ENCODE results near the gene BACH1.

The BACH1 gene

DNA sequence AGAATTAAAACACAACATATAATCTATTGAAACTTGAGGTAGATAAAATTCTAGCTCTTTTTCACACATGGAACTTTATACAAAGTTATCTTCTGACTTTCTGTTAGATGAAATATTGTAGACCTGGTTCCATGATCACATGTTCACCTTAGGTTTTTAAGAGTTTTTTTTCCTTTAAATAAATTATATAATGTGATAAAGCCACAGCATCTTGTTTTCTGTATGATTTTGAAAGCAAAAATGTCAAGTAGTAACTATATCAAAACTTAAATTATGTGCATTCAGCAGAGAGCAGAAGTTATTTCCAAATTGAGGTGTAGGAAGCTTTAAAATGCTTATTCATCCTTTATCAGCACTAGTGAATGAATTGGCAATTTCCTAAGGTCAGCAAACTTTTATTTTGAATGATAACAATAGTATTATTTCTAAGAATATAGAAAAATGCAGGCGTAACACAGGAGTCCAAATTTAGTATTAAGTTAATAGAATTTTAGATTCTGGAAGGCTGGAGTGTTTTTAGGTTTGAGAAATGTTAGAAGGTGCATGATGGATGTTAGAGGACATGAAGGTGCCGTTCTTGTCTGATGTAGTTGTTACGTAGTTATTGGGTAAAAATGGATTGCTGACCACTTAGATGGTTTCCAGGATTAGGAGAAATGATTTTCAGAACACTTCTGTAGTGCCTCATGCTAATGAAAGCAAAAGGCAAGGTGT is 17.5 kb downstream of the BACH1 start:
- TF ChIP-seq ZNF274 (IDR thresholded peaks at IDR 0.05; ENCODE audit: low read depth, low read length) = no peak
- no peak overlapping the region for H3K4me3 ChIP-seq (ENCODE audit: low read length)

- no peak for TF ChIP-seq ZNF274 (IDR thresholded peaks at IDR 0.05; ENCODE audit: low read depth, low read length)
- H3K4me3 ChIP-seq (ENCODE audit: low read length) = no peak overlapping the region
Observed at GRCh38 chr21:29316806-29317205, 18.1 kb downstream of the BACH1 start.

- no peak for TF ChIP-seq ZNF274 (IDR thresholded peaks at IDR 0.05; ENCODE audit: low read depth, low read length)
- H3K4me3 ChIP-seq (ENCODE audit: low read length) = no peak overlapping the region
Observed at GRCh38 chr21:29318354-29318753, 19.6 kb downstream of the BACH1 start.

GRCh38 chr21:29320031-29320430 is 21.3 kb downstream of the BACH1 start:
- H3K4me3 ChIP-seq (ENCODE audit: low read length) = no peak overlapping the region
- TF ChIP-seq ZNF274 (IDR thresholded peaks at IDR 0.05; ENCODE audit: low read depth, low read length) = no peak

DNA sequence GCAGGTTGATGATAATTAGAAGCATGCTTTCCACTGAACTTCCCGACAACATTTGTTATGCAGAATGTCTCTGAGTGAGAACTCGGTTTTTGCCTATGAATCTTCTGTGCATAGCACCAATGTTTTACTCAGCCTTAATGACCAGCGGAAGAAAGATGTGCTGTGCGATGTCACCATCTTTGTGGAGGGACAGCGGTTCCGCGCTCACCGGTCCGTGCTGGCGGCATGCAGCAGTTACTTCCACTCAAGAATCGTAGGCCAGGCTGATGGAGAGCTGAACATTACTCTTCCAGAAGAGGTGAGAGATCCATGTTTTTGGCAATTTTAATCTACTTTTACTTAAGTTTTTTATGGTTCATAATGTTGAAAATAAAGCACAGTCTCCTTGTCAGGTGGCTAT is 22.5 kb downstream of the BACH1 start:
- no peak overlapping the region for H3K4me3 ChIP-seq (ENCODE audit: low read length)
- no peak for TF ChIP-seq ZNF274 (IDR thresholded peaks at IDR 0.05; ENCODE audit: low read depth, low read length)

DNA sequence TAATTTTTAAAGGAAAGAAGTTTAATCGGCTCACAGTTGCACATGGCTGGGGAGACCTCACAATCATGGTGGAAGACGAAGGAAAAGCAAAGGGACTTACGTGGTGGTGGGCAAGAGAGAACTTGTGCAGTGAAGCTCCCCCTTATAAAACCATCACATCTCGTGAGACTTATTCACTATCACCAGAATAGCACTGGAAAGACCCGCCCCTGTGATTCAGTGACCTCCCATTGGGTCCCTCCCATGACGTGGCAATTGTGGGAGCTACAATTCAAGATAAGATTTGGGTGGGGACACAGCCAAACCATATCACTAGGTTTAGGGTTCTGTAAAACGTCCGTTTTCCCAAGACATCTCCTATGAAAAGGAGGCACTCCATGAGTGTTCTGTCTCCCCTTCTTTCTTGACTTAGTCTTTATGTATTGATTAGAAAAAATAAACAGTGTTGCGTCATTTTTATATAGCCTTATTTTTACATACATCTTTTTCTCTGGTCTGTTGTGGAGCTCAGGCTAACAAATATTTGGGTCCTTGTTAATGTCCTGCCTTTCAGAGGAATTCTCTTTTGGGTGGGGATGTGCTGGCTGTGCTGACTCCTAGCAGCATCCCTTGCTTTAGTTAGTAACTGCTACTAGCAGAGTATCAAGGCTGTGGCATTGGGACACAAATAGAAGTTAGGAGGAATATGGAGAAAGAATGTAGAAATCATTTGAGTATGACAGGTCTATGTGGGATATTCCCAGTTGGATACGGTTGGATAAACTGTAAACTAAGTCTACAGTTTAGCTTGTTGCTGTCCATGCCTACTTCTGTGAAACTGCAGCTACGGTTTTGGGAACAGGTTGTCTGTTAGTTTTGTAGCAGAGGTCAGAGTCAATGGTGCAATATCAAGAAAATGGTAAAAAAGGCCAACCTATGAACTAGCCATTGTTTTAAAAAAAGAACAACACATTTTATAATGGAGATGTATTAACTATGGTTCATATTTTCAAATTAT is 23.5 kb downstream of the BACH1 start:
- no peak for TF ChIP-seq ZNF274 (IDR thresholded peaks at IDR 0.05; ENCODE audit: low read depth, low read length)
- H3K4me3 ChIP-seq (ENCODE audit: low read length) = no peak overlapping the region

- TF ChIP-seq ZNF274 (IDR thresholded peaks at IDR 0.05; ENCODE audit: low read depth, low read length) = no peak
Observed at GRCh38 chr21:29323189-29323588, 24.5 kb downstream of the BACH1 start.

DNA sequence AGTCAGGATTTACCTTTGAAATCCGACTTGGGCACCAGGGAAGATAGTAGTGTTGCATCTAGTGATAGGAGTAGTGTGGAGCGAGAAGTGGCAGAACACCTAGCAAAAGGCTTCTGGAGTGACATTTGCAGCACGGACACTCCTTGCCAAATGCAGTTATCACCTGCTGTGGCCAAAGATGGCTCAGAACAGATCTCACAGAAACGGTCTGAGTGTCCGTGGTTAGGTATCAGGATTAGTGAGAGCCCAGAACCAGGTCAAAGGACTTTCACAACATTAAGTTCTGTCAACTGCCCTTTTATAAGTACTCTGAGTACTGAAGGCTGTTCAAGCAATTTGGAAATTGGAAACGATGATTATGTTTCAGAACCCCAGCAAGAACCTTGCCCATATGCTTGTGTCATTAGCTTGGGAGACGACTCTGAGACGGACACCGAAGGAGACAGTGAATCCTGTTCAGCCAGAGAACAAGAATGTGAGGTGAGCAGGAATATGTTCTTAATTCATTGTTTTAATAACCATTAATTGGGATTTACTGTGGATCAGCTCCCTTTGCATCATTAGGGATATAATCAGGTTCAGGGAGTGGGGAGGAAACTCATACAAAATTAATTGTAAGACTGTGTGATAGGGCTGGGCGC is 28.3 kb downstream of the BACH1 start:
- H3K4me3 ChIP-seq (ENCODE audit: low read length) = no peak overlapping the region
- no peak for TF ChIP-seq ZNF274 (IDR thresholded peaks at IDR 0.05; ENCODE audit: low read depth, low read length)

More at GRCh38 chr21:29323189-29323588, 24.5 kb downstream of the BACH1 start:
- no peak overlapping the region for H3K4me3 ChIP-seq (ENCODE audit: low read length)

GRCh38 chr21:29329406-29329805 is 30.7 kb downstream of the BACH1 start:
- TF ChIP-seq ZNF274 (IDR thresholded peaks at IDR 0.05; ENCODE audit: low read depth, low read length) = no peak
- H3K4me3 ChIP-seq (ENCODE audit: low read length) = no peak overlapping the region

- no peak for TF ChIP-seq ZNF274 (IDR thresholded peaks at IDR 0.05; ENCODE audit: low read depth, low read length)
- no peak overlapping the region for H3K4me3 ChIP-seq (ENCODE audit: low read length)
Observed at GRCh38 chr21:29330797-29331196, 32.1 kb downstream of the BACH1 start.

GRCh38 chr21:29332461-29333362 is 34.0 kb downstream of the BACH1 start:
- no peak for TF ChIP-seq ZNF274 (IDR thresholded peaks at IDR 0.05; ENCODE audit: low read depth, low read length)
- H3K4me3 ChIP-seq (ENCODE audit: low read length) = no peak overlapping the region

DNA sequence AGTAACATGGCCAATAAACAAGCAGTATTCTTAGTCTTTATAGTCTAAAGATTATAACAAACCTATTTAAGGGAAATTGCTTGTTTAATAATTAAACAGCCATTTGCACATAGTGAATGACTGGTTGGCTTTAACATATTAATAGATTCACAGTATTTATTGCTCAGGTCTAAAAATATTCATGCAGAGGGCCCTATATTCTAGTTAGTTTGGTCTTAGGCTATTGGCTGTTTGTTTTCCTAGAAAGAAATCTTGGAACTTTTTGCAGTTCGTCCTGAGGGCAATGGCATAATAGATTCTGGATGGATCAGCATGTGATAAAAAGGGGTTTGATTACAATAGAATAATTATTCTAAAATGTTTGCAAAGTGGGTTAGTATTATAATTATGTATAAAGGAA is 34.7 kb downstream of the BACH1 start:
- no peak overlapping the region for H3K4me3 ChIP-seq (ENCODE audit: low read length)
- no peak for TF ChIP-seq ZNF274 (IDR thresholded peaks at IDR 0.05; ENCODE audit: low read depth, low read length)

DNA sequence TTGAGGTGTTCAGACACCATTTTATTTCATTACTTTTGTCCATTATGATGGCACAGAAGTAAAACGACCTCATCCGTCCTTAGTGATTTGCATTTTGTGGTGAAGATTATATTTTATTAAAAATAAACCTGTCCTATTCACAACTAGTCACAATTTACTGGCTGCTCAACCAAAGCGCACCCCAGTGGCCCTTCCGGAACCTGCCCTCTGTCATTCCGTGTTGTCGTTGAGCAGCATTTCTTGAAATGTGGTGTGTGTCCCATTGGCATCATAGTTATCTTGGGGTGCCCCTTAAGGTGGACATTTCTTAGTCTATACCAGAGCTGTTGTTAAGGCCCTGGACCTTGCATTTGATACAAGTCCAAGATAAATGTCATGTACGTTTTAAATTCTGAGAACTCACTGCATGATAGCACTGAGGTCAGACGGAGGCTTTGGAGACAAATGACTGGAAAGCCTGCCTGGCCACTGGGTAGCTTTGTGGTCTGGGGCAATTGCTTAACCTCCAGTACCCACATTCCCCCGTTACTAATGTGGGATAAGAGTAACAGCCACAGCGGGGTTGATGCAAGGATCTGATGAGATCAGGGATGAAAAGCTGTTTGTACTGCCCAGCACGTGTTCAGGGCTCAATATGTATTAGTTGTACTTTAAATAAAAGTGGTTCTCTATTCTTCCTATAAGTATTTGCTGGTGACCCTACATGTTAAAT is 36.2 kb downstream of the BACH1 start:
- H3K4me3 ChIP-seq (ENCODE audit: low read length) = no peak overlapping the region
- no peak for TF ChIP-seq ZNF274 (IDR thresholded peaks at IDR 0.05; ENCODE audit: low read depth, low read length)

Data from GM08714 (cell line).